GM23338 (cell line): Measurements from ENCODE around the gene UVRAG. TPM values are rescaled to one million over a fixed set of nuclear protein-coding genes. Genes with fewer than 3 reads are reported as not detected.

Source experiments
- ATAC-seq: fragments of 200-7000 bp; cut with Tn5 transposase; 3 replicates; pipeline ENCODE4 v1.9.1; 2020
- DNase-seq: peaks from one replicate; pipeline ENCODE4 v3.0.0-alpha.2; 2015; ENCODE audit warnings: low spot score
- H2AFZ ChIP-seq: fragments of 200-600 bp; sonication (generic); 2 replicates; pipeline ENCODE4 v1.8.0; 2016; ENCODE audit warnings: antibody characterized with exemption, mild to moderate bottlenecking, moderate library complexity
- H3F3A ChIP-seq: fragments of 200-600 bp; sonication (generic); replicated peaks from 2 replicates; pipeline ENCODE4 v1.8.0; 2017; ENCODE audit warnings: antibody characterized with exemption, mixed run types, low read depth
- H3K27ac ChIP-seq: fragments of 200-600 bp; sonication (generic); 2 replicates; pipeline ENCODE4 v1.6.1; 2016; ENCODE audit warnings: low read depth
- H3K27me3 ChIP-seq: fragments of 200-600 bp; sonication (generic); 2 replicates; pipeline ENCODE4 v1.8.0; 2016; ENCODE audit warnings: mild to moderate bottlenecking, mixed run types, moderate library complexity; ENCODE audit not compliant: insufficient read depth
- H3K36me3 ChIP-seq: fragments of 200-600 bp; sonication (generic); 2 replicates; pipeline ENCODE4 v1.8.0; 2016; ENCODE audit warnings: mild to moderate bottlenecking; ENCODE audit not compliant: insufficient read depth
- H3K4me1 ChIP-seq: fragments of 200-600 bp; sonication (generic); 2 replicates; pipeline ENCODE4 v1.8.0; 2016; ENCODE audit warnings: mild to moderate bottlenecking, moderate library complexity; ENCODE audit not compliant: insufficient read depth
- H3K4me2 ChIP-seq: fragments of 200-600 bp; sonication (generic); 2 replicates; pipeline ENCODE4 v1.7.1; 2017; ENCODE audit warnings: mixed run types
- H3K4me3 ChIP-seq: fragments of 200-600 bp; sonication (generic); 2 replicates; pipeline ENCODE4 v1.6.1; 2016; ENCODE audit warnings: mixed run types
- H3K79me2 ChIP-seq: fragments of 200-600 bp; sonication (generic); replicated peaks from 2 replicates; pipeline ENCODE4 v1.8.0; 2017; ENCODE audit warnings: mild to moderate bottlenecking; ENCODE audit not compliant: insufficient read depth
- H3K9me2 ChIP-seq: fragments of 200-600 bp; sonication (generic); 2 replicates; pipeline ENCODE4 v1.8.0; 2017; ENCODE audit not compliant: insufficient read depth
- H4K20me1 ChIP-seq: fragments of 200-600 bp; sonication (generic); replicated peaks from 2 replicates; pipeline ENCODE4 v1.8.0; 2017; ENCODE audit warnings: mild to moderate bottlenecking; ENCODE audit not compliant: insufficient read depth
- H3K27ac Mint-ChIP-seq: 2 replicates; pipeline ENCODE4 v1.8.0; 2020; ENCODE audit warnings: inconsistent platforms, mild to moderate bottlenecking, moderate library complexity, mixed read lengths
- H3K27me3 Mint-ChIP-seq: 3 replicates; pipeline ENCODE4 v1.8.0; 2022; ENCODE audit warnings: low read depth, mild to moderate bottlenecking, moderate library complexity, mixed read lengths, inconsistent platforms; ENCODE audit not compliant: insufficient read depth, poor library complexity
- H3K36me3 Mint-ChIP-seq: 3 replicates; pipeline ENCODE4 v1.8.0; 2021; ENCODE audit warnings: low read depth, mild to moderate bottlenecking, inconsistent platforms, moderate library complexity, mixed read lengths
- H3K4me1 Mint-ChIP-seq: 3 replicates; pipeline ENCODE4 v1.8.0; 2020; ENCODE audit warnings: mild to moderate bottlenecking, inconsistent platforms, mixed read lengths
- H3K4me3 Mint-ChIP-seq: 3 replicates; pipeline ENCODE4 v1.8.0; 2021; ENCODE audit warnings: moderate library complexity, mild to moderate bottlenecking, inconsistent platforms, mixed read lengths
- H3K9me3 Mint-ChIP-seq: 3 replicates; pipeline ENCODE4 v1.8.0; 2020; ENCODE audit warnings: moderate library complexity, mild to moderate bottlenecking, inconsistent platforms, mixed read lengths
- CREB1 ChIP-seq: fragments of 250-450 bp; sonication (Bioruptor Pico); IDR thresholded peaks from 2 replicates; pipeline ENCODE4 v1.5.0; 2020; ENCODE audit warnings: low read depth, mild to moderate bottlenecking, moderate library complexity
- CTCF ChIP-seq, 2 experiments: fragments of 200-600 bp in 1 of 2; sonication (generic) in 1 of 2; conservative IDR thresholded peaks; 2 replicates each; pipeline versions ENCODE4 v1.5.1 to v1.6.1; 2016 to 2017; ENCODE audit warnings: antibody characterized with exemption in 2 of 2, low read depth in 2 of 2, mild to moderate bottlenecking in 2 of 2, moderate library complexity in 1 of 2
- ETS1 ChIP-seq: IDR thresholded peaks from 2 replicates; pipeline ENCODE4 v1.6.1; 2016; ENCODE audit warnings: antibody characterized with exemption
- EZH2 ChIP-seq: fragments of 200-600 bp; sonication (generic); IDR thresholded peaks from one replicate; pipeline ENCODE4 v1.8.0; 2017; ENCODE audit warnings: antibody characterized with exemption, mild to moderate bottlenecking, low read depth; ENCODE audit not compliant: unreplicated experiment
- EZH2phosphoT487 ChIP-seq: fragments of 200-600 bp; sonication (generic); IDR thresholded peaks from one replicate; pipeline ENCODE4 v1.8.1; 2018; ENCODE audit warnings: antibody characterized with exemption; ENCODE audit not compliant: unreplicated experiment
- JUNB ChIP-seq: IDR thresholded peaks from one replicate; pipeline ENCODE4 v1.6.1; 2016; ENCODE audit warnings: antibody characterized with exemption; ENCODE audit not compliant: unreplicated experiment
- NANOG ChIP-seq: IDR thresholded peaks from 2 replicates; pipeline ENCODE4 v1.6.1; 2016; ENCODE audit warnings: antibody characterized with exemption, borderline replicate concordance
- POLR2AphosphoS5 ChIP-seq: IDR thresholded peaks from 2 replicates; pipeline ENCODE4 v1.6.1; 2016; ENCODE audit warnings: antibody characterized with exemption, low read depth
- REST ChIP-seq: IDR thresholded peaks from one replicate; pipeline ENCODE4 v1.6.1; 2018; ENCODE audit warnings: antibody characterized with exemption; ENCODE audit not compliant: unreplicated experiment
- STAT1 ChIP-seq: IDR thresholded peaks from one replicate; pipeline ENCODE4 v1.6.1; 2016; ENCODE audit warnings: antibody characterized with exemption; ENCODE audit not compliant: unreplicated experiment
- ZNF114 ChIP-seq: fragments of 250-450 bp; sonication (Bioruptor Pico); IDR thresholded peaks from 2 replicates; pipeline ENCODE4 v1.5.0; 2020; ENCODE audit warnings: mild to moderate bottlenecking, moderate library complexity
- ZNF331 ChIP-seq: fragments of 250-450 bp; sonication (Bioruptor Pico); IDR thresholded peaks from 2 replicates; pipeline ENCODE4 v1.5.0; 2020; ENCODE audit warnings: low read depth, mild to moderate bottlenecking, moderate library complexity
- ZNF462 ChIP-seq: fragments of 250-450 bp; sonication (Bioruptor Pico); IDR thresholded peaks from 2 replicates; pipeline ENCODE4 v1.5.0; 2020; ENCODE audit warnings: mild to moderate bottlenecking, moderate library complexity
- polyA plus RNA-seq: library from polyadenylated mRNA; unstranded; fragments of >200 nt; fragmentation: Nextera tagmentation; extraction: Ambion mirVana; gene quantifications from 2 replicates; pipeline ENCODE4 v1.2.1, GENCODE V29; 2016
- total RNA-seq: library from RNA; depleted of rRNA; stranded (reverse); fragments of >200 nt; shearing (Covaris generic); gene quantifications from 2 replicates; pipeline ENCODE4 v1.2.3, GENCODE V29; 2014

Gene UVRAG
- total and polyA plus RNA-seq, 2 experiments from 2014 or later, result 15.3 to 17.4 TPM

- Mint-ChIP-seq H3K27ac (no peak overlapping the region), H3K27me3 (peaks cover 5% of the 10 kb centered on the region), H3K9me3 (no peaks in the 10 kb centered on the region), H3K4me3 (no peak overlapping the region), H3K36me3 (no peaks in the 10 kb centered on the region), H3K4me1 (0 out of 3 replicates have a peak, but pooled peaks cover 5% of the 10 kb centered on the region)
- no peaks in the 10 kb centered on the region for H3K27me3 ChIP-seq
- no peak for DNase-seq
- TF ChIP-seq EZH2 (no peak), ZNF462 (CRISPR knock-in tag) (no peak), JUNB (no peak), ZNF114 (CRISPR knock-in tag) (no peak), STAT1 (no peak), REST (no peak), POLR2AphosphoS5 (no peak), CTCF (conservative IDR thresholded peaks at IDR 0.05; ENCODE audit: low read depth in 2 of 2) (no peak), CREB1 (CRISPR knock-in tag) (no peak), NANOG (no peak), ETS1 (no peak), EZH2phosphoT487 (no peak), ZNF331 (no peak)
- no peak overlapping the region for H3K27ac ChIP-seq
- no peaks in the 10 kb centered on the region for H3K79me2 ChIP-seq
- H3K36me3 ChIP-seq, result no peaks in the 10 kb centered on the region
- no peak overlapping the region for H3K4me3 ChIP-seq
- H4K20me1 ChIP-seq, result no peaks in the 10 kb centered on the region
- no peak overlapping the region for H2AFZ ChIP-seq
- no peaks in the 10 kb centered on the region for H3K9me2 ChIP-seq
- no peaks in the 10 kb centered on the region for H3F3A ChIP-seq
- H3K4me1 ChIP-seq, result no peaks in the 10 kb centered on the region
- no peak overlapping the region for H3K4me2 ChIP-seq
- no peak; the same call in 2 of the 3 replicates for ATAC-seq
Measured at GRCh38 chr11:75795276-75796090, 19.5 kb upstream of the UVRAG start.
